NCI-H146 (cell line): ENCODE measurements around the gene MGAT1.
"Not testable (repeated sequence)": the region's sequence is repeated elsewhere in the genome, so short reads cannot be mapped to it uniquely, and the experiment has no call there.

Source experiments
- DNase-seq: peaks from one replicate; lab custom pipeline; 2025; lab: John Stamatoyannopoulos, UW

The MGAT1 gene

GRCh38 chr5:180804129-180804618, 1.6 kb upstream of the MGAT1 start:
- DNase-seq: no peak

- no peak for DNase-seq
These were observed 849 bp upstream of the MGAT1 start for GRCh38 chr5:180803181-180804128.

- DNase-seq: no peak
These were observed 846 bp downstream of the MGAT1 start for GRCh38 chr5:180801596-180802324.

- DNase-seq: no peak
These were observed 2.5 kb downstream of the MGAT1 start for GRCh38 chr5:180799902-180800801.

GRCh38 chr5:180799194-180799593, 3.4 kb downstream of the MGAT1 start:
- no peak for DNase-seq

- DNase-seq: no peak
These were observed 4.4 kb downstream of the MGAT1 start for GRCh38 chr5:180798193-180798592.

- no peak for DNase-seq
These were observed 5.1 kb downstream of the MGAT1 start for GRCh38 chr5:180797256-180798192.

GRCh38 chr5:180795771-180796313, 6.8 kb downstream of the MGAT1 start:
- DNase-seq: no peak

GRCh38 chr5:180792965-180793287, 9.7 kb downstream of the MGAT1 start:
- no peak for DNase-seq

GRCh38 chr5:180792287-180792964, 10.2 kb downstream of the MGAT1 start:
- DNase-seq: no peak

GRCh38 chr5:180791611-180792213, 10.9 kb downstream of the MGAT1 start:
- no peak for DNase-seq

GRCh38 chr5:180790524-180790923, 12.1 kb downstream of the MGAT1 start:
- no peak for DNase-seq

GRCh38 chr5:180790020-180790419, 12.6 kb downstream of the MGAT1 start:
- no peak for DNase-seq

GRCh38 chr5:180788651-180789410, 13.8 kb downstream of the MGAT1 start:
- not testable (repeated sequence) for DNase-seq

- DNase-seq: no peak
These were observed 14.7 kb downstream of the MGAT1 start for GRCh38 chr5:180787711-180788431.

- DNase-seq: no peak
These were observed 15.8 kb downstream of the MGAT1 start for GRCh38 chr5:180786531-180787398.

GRCh38 chr5:180785794-180786221, 16.8 kb downstream of the MGAT1 start:
- DNase-seq: no peak
